GM13976 (cell line): ENCODE results near the gene MSI2.

Experiments
- DNase-seq: peaks from one replicate; pipeline ENCODE4 v3.0.0; 2012; ENCODE audit warnings: low spot score
- CTCF ChIP-seq: IDR thresholded peaks from 2 replicates; pipeline ENCODE4 v1.5.1; 2012; ENCODE audit warnings: borderline replicate concordance, mild to moderate bottlenecking; ENCODE audit not compliant: insufficient read depth; ENCODE audit errors: extremely low read depth, missing control alignments, control extremely low read depth
- in situ Hi-C: fragments of 300-500 bp; cut with MboI; formaldehyde crosslinking; loops from one replicate; pipeline ENCODE4 v1.12.0; 2022; ENCODE audit warnings: low sequenced_read_pairs, mixed read lengths, inconsistent platforms; ENCODE audit not compliant: unreplicated experiment

MSI2 gene

GRCh38 chr17:57251211-57251787 is 5.0 kb upstream of the MSI2 start:
- DNase-seq = no peak
- in situ Hi-C loops = no loop called here

GRCh38 chr17:57253362-57254065 is 2.8 kb upstream of the MSI2 start:
- in situ Hi-C loops = no loop called here

More at GRCh38 chr17:57251211-57251787, 5.0 kb upstream of the MSI2 start:
- TF ChIP-seq CTCF = no peak

GRCh38 chr17:57255182-57255775 is 1.0 kb upstream of the MSI2 start:
- DNase-seq = no peak
- in situ Hi-C loops = no loop called here
- TF ChIP-seq CTCF = no peak

More at GRCh38 chr17:57253362-57254065, 2.8 kb upstream of the MSI2 start:
- no peak for DNase-seq
- no peak for TF ChIP-seq CTCF

- no peak for TF ChIP-seq CTCF
- in situ Hi-C loops = no loop called here
- no peak for DNase-seq
Observed at GRCh38 chr17:57256708-57257112, 387 bp downstream of the MSI2 start.

GRCh38 chr17:57257195-57257894 is 1.0 kb downstream of the MSI2 start:
- in situ Hi-C loops = no loop called here
- no peak for TF ChIP-seq CTCF
- DNase-seq = no peak

- in situ Hi-C loops = no loop called here
- no peak for DNase-seq
Observed at GRCh38 chr17:57257895-57258851, 1.9 kb downstream of the MSI2 start.

More at GRCh38 chr17:57257895-57258851, 1.9 kb downstream of the MSI2 start:
- TF ChIP-seq CTCF = no peak
